Measurements from ENCODE around the gene PDE9A. TPM values are rescaled to one million over a fixed set of nuclear protein-coding genes. Genes with fewer than 3 reads are reported as not detected.

The PDE9A gene
- total and polyA plus RNA-seq, 2 donors (not counting 3 experiments of a cell fraction or from before 2014, with no cell fraction given) = 0.28 to 2.2 TPM

DNA sequence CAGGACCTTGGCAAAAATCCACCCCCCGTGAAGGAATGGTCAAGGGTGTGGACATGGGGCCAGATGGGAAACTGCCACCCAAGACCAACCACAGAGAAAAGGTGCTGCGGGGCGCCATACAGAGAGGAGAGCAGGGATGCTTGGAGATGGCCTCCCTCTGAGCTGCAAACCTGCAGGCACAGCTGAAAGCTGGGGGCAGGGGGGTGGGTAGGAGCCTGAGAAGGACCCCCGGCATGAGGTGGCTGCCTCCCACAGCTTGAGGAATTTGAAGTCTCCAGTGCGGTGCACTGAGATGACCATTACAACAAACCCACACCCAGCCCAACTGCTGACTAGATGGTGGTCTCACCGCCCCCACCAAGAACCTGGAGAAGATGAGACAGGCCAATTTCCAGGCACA lies 141.1 kb downstream of the PDE9A start:
- TF ChIP-seq GATA2 (IDR thresholded peaks at IDR 0.05; ENCODE audit: insufficient read depth, insufficient read length, low read depth, low read length) = no peak
- TF ChIP-seq, protein P1, sequence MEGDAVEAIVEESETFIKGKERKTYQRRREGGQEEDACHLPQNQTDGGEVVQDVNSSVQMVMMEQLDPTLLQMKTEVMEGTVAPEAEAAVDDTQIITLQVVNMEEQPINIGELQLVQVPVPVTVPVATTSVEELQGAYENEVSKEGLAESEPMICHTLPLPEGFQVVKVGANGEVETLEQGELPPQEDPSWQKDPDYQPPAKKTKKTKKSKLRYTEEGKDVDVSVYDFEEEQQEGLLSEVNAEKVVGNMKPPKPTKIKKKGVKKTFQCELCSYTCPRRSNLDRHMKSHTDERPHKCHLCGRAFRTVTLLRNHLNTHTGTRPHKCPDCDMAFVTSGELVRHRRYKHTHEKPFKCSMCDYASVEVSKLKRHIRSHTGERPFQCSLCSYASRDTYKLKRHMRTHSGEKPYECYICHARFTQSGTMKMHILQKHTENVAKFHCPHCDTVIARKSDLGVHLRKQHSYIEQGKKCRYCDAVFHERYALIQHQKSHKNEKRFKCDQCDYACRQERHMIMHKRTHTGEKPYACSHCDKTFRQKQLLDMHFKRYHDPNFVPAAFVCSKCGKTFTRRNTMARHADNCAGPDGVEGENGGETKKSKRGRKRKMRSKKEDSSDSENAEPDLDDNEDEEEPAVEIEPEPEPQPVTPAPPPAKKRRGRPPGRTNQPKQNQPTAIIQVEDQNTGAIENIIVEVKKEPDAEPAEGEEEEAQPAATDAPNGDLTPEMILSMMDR (IDR thresholded peaks at IDR 0.05; ENCODE audit: extremely low read depth in 1 of 2, insufficient read depth in 1 of 2, low read depth in 1 of 2, low read length in 2 of 2) = no peak
- no peak for TF ChIP-seq EZH2 (IDR thresholded peaks at IDR 0.05; ENCODE audit: borderline replicate concordance, low read depth, low read length, severe bottlenecking)
- TF ChIP-seq FOS (IDR thresholded peaks at IDR 0.05; ENCODE audit: borderline replicate concordance, insufficient read depth, low read length) = no peak
- no peak for TF ChIP-seq MAX (IDR thresholded peaks at IDR 0.05; ENCODE audit: insufficient read depth, insufficient read length)
- TF ChIP-seq MYC (IDR thresholded peaks at IDR 0.05; ENCODE audit: low read depth, low read length) = no peak
- no peak for TF ChIP-seq POLR2A (IDR thresholded peaks at IDR 0.05; ENCODE audit: low read depth, low read length)
- no peak for TF ChIP-seq POLR2AphosphoS5 (IDR thresholded peaks at IDR 0.05; ENCODE audit: insufficient read depth, low read depth, low read length)
- TF ChIP-seq JUN (IDR thresholded peaks at IDR 0.05; ENCODE audit: borderline replicate concordance, insufficient read depth, insufficient read length, low read depth) = no peak
- POLR2A ChIA-PET = no interaction called here
- Histone ChIP-seq H3K4me3 (replicated peaks in 1 of 3; ENCODE audit: insufficient read depth in 1 of 3, low read depth in 1 of 3, low read length in 3 of 3) (no peak overlapping the region), H3K36me3 (ENCODE audit: control insufficient read depth in 2 of 2, extremely low read depth in 1 of 2, insufficient read depth in 2 of 2, low read length in 2 of 2) (no peaks in the 10 kb centered on the region), H3K9me1 (replicated peaks; ENCODE audit: control insufficient read depth, extremely low read depth, insufficient read depth, low read length) (no peaks in the 10 kb centered on the region), H3K4me2 (ENCODE audit: insufficient read depth, low read length) (no peak overlapping the region), H3K4me1 (ENCODE audit: control insufficient read depth, extremely low read depth, insufficient read depth, low read length) (no peaks in the 10 kb centered on the region), H3K9ac (replicated peaks; ENCODE audit: extremely low read depth, insufficient read depth, low read length) (no peak overlapping the region), H2AFZ (ENCODE audit: low read depth, low read length) (no peak overlapping the region), H3K9me3 (replicated peaks; ENCODE audit: control insufficient read depth, insufficient read depth, low read length) (no peaks in the 10 kb centered on the region), H3K79me2 (ENCODE audit: control insufficient read depth, insufficient read depth, low read length) (no peaks in the 10 kb centered on the region), H3K27ac (ENCODE audit: insufficient read depth, low read depth, low read length) (no peak overlapping the region), H4K20me1 (replicated peaks; ENCODE audit: control insufficient read depth, extremely low read depth, insufficient read depth, low read length) (no peaks in the 10 kb centered on the region), H3K27me3 (ENCODE audit: control insufficient read depth in 2 of 2, insufficient read depth in 2 of 2, low read length in 2 of 2) (peaks cover 2 to 7% of the 10 kb centered on the region in 2 experiments)
- no peak for FAIRE-seq
- CTCF ChIA-PET = no interaction called here
- BruUV-seq (replicated peaks) = no TSS peak
- dilution Hi-C loops (cut with MboI; ENCODE audit: extremely low pct_ligation_motif_present, low sequenced_read_pairs) = no loop called here
- intact Hi-C loops (cut with micrococcal nuclease) = no loop called here
- no peak for DNase-seq (ENCODE audit: low read depth, low spot score)
